GM18520 (cell line): ENCODE data around the gene DELE1.
A peak's percentile ranks its signal among the peaks of the same experiment; 100 is the strongest.

Source experiments
- ATAC-seq: cut with Tn5 transposase; IDR thresholded peaks from one replicate; pipeline ENCODE4 v1.9.1; 2021; ENCODE audit not compliant: unreplicated experiment

The DELE1 gene

GRCh38 chr5:141954194-141954593, 30.5 kb downstream of the DELE1 start:
- no peak for ATAC-seq

- no peak for ATAC-seq
Observed at GRCh38 chr5:141957367-141957996, 33.8 kb downstream of the DELE1 start.

GRCh38 chr5:141958113-141958512, 34.4 kb downstream of the DELE1 start, which contains the start of gene PCDH12:
TSS of gene PCDH12 (minus strand) at chr5:141958202. CDS start at chr5:141957851, 351 bp downstream.
- no peak for ATAC-seq

GRCh38 chr5:141958546-141959172, 35.0 kb downstream of the DELE1 start:
- no peak for ATAC-seq

GRCh38 chr5:141960018-141960417, 36.3 kb downstream of the DELE1 start:
- ATAC-seq = no peak

- ATAC-seq = peak; percentile 91
Observed at GRCh38 chr5:141960449-141961323, 37.0 kb downstream of the DELE1 start.

GRCh38 chr5:141961466-141961865, 37.8 kb downstream of the DELE1 start:
- ATAC-seq = no peak

GRCh38 chr5:141963701-141964100, 40.0 kb downstream of the DELE1 start:
- ATAC-seq = no peak

- ATAC-seq = no peak
Observed at GRCh38 chr5:141965071-141965470, 41.4 kb downstream of the DELE1 start.

GRCh38 chr5:141966275-141966962, 42.7 kb downstream of the DELE1 start:
- ATAC-seq = no peak

GRCh38 chr5:141966963-141967333, 43.3 kb downstream of the DELE1 start:
- ATAC-seq = no peak

- ATAC-seq = peak; percentile 87
Observed at GRCh38 chr5:141968914-141969608, 45.4 kb downstream of the DELE1 start, which contains the start of gene RNF14. TSS of gene RNF14 (plus strand) at chr5:141969105. CDS start at chr5:141973589, 4,484 bp downstream.

GRCh38 chr5:141969783-141970771, 46.4 kb downstream of the DELE1 start:
- ATAC-seq = peak; percentile 60

GRCh38 chr5:141973871-141974595, 50.4 kb downstream of the DELE1 start:
- ATAC-seq = no peak

- no peak for ATAC-seq
Observed at GRCh38 chr5:141976176-141976575, 52.5 kb downstream of the DELE1 start.

GRCh38 chr5:141978389-141978788, 54.7 kb downstream of the DELE1 start:
- no peak for ATAC-seq

GRCh38 chr5:141982626-141983025, 59.0 kb downstream of the DELE1 start:
- ATAC-seq = no peak

- ATAC-seq = no peak
Observed at GRCh38 chr5:141986072-141986471, 62.4 kb downstream of the DELE1 start.

GRCh38 chr5:141989720-141990119, 66.0 kb downstream of the DELE1 start:
- ATAC-seq = no peak
